ENCODE measurements around the gene FAM217A.

DNA sequence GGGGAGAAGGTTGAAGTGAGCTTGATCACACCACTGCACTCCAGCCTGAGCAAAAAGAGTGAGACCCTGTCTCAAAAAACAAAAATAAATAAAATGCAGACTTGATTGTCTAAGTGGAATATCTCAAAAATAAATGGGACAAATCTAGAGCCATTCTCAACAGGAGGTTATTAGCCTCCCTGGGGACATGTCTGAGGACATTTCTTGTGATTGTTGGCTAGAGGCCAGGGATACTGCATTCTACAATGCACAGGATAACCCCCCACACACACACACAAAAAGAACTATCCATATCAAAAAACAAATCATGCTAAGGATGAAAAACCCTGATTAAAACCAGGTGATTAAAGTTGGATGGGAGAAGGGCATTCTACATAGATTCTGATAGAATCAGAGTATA is 37.5 kb downstream of the FAM217A start:
- TF ChIP-seq POLR2A (IDR thresholded peaks at IDR 0.05): no peak
- TF ChIP-seq, protein P1, sequence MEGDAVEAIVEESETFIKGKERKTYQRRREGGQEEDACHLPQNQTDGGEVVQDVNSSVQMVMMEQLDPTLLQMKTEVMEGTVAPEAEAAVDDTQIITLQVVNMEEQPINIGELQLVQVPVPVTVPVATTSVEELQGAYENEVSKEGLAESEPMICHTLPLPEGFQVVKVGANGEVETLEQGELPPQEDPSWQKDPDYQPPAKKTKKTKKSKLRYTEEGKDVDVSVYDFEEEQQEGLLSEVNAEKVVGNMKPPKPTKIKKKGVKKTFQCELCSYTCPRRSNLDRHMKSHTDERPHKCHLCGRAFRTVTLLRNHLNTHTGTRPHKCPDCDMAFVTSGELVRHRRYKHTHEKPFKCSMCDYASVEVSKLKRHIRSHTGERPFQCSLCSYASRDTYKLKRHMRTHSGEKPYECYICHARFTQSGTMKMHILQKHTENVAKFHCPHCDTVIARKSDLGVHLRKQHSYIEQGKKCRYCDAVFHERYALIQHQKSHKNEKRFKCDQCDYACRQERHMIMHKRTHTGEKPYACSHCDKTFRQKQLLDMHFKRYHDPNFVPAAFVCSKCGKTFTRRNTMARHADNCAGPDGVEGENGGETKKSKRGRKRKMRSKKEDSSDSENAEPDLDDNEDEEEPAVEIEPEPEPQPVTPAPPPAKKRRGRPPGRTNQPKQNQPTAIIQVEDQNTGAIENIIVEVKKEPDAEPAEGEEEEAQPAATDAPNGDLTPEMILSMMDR (IDR thresholded peaks at IDR 0.05): no peak
- TF ChIP-seq EP300 (IDR thresholded peaks at IDR 0.05): no peak
- no peak for TF ChIP-seq POLR2AphosphoS5 (IDR thresholded peaks at IDR 0.05)

Data from sigmoid colon (tissue), 4 donors.